ENCODE data around the gene RFX2. TPM values are rescaled to one million over a fixed set of nuclear protein-coding genes. Genes with fewer than 3 reads are reported as not detected.

Gene RFX2
- total and polyA plus RNA-seq, 9 of the 15 experiments (the other 6 are each of a cell fraction or from before 2014, with no cell fraction given): 3.6 to 18.7 (median 8.7) TPM

DNA sequence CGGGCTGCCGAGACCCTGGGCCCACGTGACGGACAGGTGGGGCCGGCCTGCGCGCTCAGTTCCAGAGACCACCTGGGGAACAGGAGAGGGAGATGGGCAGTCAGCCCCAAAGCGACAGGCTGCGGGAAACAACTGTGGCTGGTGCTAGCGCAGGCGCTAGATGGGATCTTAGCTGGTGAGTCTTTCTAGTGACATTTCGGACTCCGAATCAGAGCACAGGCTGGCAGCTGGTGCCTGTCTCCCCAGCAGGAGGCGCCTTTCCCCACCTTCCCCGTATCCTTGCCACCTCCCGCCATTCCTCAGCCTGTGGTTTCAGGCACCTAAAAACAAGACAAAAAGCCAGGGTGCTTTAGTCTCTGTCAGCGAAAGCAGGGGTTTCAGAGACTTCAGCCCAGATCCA is 112.9 kb downstream of the RFX2 start:
- TF ChIP-seq ZNF436 (CRISPR knock-in tag; IDR thresholded peaks at IDR 0.05) (no peak), ZNF24 (IDR thresholded peaks at IDR 0.05) (no peak)
- TF ChIP-seq, protein P1, sequence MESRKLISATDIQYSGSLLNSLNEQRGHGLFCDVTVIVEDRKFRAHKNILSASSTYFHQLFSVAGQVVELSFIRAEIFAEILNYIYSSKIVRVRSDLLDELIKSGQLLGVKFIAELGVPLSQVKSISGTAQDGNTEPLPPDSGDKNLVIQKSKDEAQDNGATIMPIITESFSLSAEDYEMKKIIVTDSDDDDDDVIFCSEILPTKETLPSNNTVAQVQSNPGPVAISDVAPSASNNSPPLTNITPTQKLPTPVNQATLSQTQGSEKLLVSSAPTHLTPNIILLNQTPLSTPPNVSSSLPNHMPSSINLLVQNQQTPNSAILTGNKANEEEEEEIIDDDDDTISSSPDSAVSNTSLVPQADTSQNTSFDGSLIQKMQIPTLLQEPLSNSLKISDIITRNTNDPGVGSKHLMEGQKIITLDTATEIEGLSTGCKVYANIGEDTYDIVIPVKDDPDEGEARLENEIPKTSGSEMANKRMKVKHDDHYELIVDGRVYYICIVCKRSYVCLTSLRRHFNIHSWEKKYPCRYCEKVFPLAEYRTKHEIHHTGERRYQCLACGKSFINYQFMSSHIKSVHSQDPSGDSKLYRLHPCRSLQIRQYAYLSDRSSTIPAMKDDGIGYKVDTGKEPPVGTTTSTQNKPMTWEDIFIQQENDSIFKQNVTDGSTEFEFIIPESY (CRISPR knock-in tag; IDR thresholded peaks at IDR 0.05): peak; percentile 60; the same call in 1 of the 2 replicates
- FAIRE-seq: no peak

More for the DNA sequence above, 112.9 kb downstream of the RFX2 start:
- no peaks in the 10 kb centered on the region for H3K36me3 ChIP-seq (ENCODE audit: control insufficient read depth, insufficient read depth, low read length)
- BruUV-seq (replicated peaks): no TSS peak
- no peaks in the 10 kb centered on the region for H3K9me3 ChIP-seq (replicated peaks; ENCODE audit: control insufficient read depth, insufficient read depth, low read depth, low read length)
- H3K27ac ChIP-seq (ENCODE audit: extremely low read depth, low read depth, low read length): no peak overlapping the region
- 75% methylated on average over 16 of the region's 17 CpGs for WGBS (ENCODE audit: insufficient coverage, low coverage, missing lambda C conversion rate)
- H3K9me1 ChIP-seq (ENCODE audit: control insufficient read depth, insufficient read depth, low read length): no peaks in the 10 kb centered on the region
- no peaks in the 10 kb centered on the region for H4K20me1 ChIP-seq (replicated peaks; ENCODE audit: control insufficient read depth, insufficient read depth, low read length)
- CTCF ChIA-PET (ENCODE audit: low intra/inter-chr PET ratio): no interaction called here
- no peak for ATAC-seq
- no peak overlapping the region for H3K4me3 ChIP-seq
- intact Hi-C loops (cut with micrococcal nuclease) (no loop called here), in situ Hi-C loops (cut with MboI) (no loop called here)
- H3K4me2 ChIP-seq (ENCODE audit: insufficient read depth, low read length): no peak overlapping the region
- no peaks in the 10 kb centered on the region for H3K27me3 ChIP-seq (ENCODE audit: control insufficient read depth in 2 of 2, insufficient read depth in 2 of 2, low read length in 2 of 2)
- no peak for DNase-seq (ENCODE audit: extremely low read depth in 1 of 4, low spot score in 3 of 4)
- H2AFZ ChIP-seq (ENCODE audit: low read depth, low read length): no peak overlapping the region
- POLR2A ChIA-PET: no interaction called here
- no peak overlapping the region; a peak in 1 of 4 replicates for H3K9ac ChIP-seq (ENCODE audit: insufficient read depth in 1 of 2, low read depth in 2 of 2, low read length in 2 of 2)
- H3K79me2 ChIP-seq (ENCODE audit: control insufficient read depth, insufficient read depth, low read length): no peaks in the 10 kb centered on the region
- H3K4me1 ChIP-seq (replicated peaks in 1 of 2; ENCODE audit: control insufficient read depth in 2 of 2, insufficient read depth in 2 of 2, low read length in 2 of 2): peaks cover 0 to 30% of the 10 kb centered on the region in 2 experiments; a peak in 2 of 5 replicates
